GM21723 (cell line): Measurements from ENCODE around the gene FAM222B.
"Not testable (repeated sequence)": the region's sequence is repeated elsewhere in the genome, so short reads cannot be mapped to it uniquely, and the experiment has no call there.

Experiments
- ATAC-seq: cut with Tn5 transposase; IDR thresholded peaks from one replicate; pipeline ENCODE4 v1.9.1; 2021; ENCODE audit warnings: mild to moderate bottlenecking, moderate library complexity; ENCODE audit not compliant: unreplicated experiment

Gene FAM222B

GRCh38 chr17:28734712-28735241 lies 107.8 kb downstream of the FAM222B start:
- ATAC-seq = no peak

DNA sequence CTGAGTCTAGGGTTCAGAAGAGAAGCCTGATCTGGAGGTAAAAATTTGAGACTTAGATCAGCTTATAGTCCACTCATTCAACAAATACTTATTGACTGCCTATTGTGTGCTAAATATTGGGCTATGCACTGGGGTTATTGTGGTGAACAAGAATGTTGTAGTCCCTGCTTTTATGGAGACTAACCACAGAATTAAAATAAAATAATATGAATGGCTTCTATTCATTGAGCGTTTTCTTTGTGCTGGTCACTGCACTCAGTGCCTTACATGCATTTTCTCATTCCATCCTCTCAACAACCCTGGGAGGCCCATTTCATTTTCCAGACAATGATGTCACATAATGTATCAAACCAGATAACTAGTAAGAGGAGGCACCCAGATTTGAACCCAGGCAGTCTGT lies 109.2 kb downstream of the FAM222B start:
- no peak for ATAC-seq

GRCh38 chr17:28729950-28730330 lies 112.7 kb downstream of the FAM222B start:
- ATAC-seq = no peak

DNA sequence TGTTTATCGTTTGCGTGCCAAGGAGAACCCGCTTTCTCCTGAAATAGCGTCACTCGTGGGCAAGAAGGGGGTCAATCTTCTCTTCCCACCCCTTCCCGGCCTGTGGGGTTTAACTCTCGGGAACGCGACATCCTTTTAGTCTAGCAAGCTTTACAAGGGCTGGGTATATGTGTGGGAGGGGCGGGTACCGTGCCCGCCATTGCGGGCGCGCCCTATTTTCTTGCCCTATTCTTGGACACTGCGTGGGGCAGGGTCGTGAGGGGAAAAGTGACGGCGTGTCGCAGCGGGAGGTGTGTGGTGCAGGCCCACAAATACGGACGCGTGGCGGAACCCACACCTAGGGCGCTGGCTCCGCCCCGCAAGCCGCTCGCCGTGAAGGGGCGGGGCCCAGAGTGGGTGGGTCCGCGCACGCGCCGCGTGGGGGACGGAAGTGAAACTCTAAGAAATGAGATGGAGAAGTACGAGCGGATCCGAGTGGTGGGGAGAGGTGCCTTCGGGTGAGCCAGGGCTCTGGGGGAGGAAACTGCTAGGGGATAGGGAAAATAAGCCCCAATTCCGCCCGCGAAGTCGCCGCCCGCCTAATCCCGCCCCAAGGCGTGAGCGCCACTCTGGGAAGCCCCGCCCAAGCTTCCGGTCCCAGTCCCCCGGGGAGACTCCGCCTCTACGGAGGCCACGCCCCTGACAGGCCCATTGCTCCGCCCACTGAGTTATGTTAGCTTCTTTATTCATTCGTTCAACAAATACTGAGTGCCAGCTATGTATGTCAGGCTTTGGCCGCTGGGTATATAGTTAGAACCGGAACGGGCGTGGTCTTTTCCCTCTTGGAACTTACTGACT lies 114.0 kb downstream of the FAM222B start, which contains the start of gene NEK8:
Gene NEK8 (plus strand): TSS at position 425 of the 837 bp plus-strand sequence. CDS start 26 bp downstream, at position 451.
- ATAC-seq = peak; percentile 37

- peak; percentile 29 for ATAC-seq
Observed at GRCh38 chr17:28726627-28727491, 115.7 kb downstream of the FAM222B start.

DNA sequence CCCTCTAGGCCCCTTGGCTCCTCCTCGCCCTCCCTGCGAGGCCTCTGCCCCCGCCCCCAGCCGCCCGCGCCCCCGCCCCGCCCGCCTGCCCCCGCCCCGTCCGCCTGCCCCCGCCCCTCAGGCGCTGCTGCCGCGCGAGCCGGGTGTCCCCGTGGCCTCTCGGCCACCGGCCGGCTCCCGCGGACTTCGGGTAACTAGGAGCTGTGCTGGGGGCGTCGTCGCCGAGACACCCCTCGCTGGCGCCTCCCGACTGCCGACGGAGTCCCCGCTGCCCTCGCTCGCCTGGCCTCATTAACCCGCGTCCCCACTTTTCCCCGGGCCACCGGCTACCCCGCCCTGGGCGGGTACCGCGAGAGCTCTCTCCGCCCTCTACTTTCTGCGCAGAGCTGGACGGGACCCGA lies 116.4 kb downstream of the FAM222B start, which contains the start of gene TLCD1:
Gene TLCD1 (minus strand): TSS at position 8 of the 401 bp plus-strand sequence. CDS start 136 bp downstream, outside the sequence.
- no peak for ATAC-seq

GRCh38 chr17:28725660-28726225 lies 116.8 kb downstream of the FAM222B start:
- ATAC-seq = no peak

- no peak for ATAC-seq
Observed at GRCh38 chr17:28725166-28725659, 117.4 kb downstream of the FAM222B start.

- ATAC-seq = no peak
Observed at GRCh38 chr17:28724500-28725165, 118.0 kb downstream of the FAM222B start.

DNA sequence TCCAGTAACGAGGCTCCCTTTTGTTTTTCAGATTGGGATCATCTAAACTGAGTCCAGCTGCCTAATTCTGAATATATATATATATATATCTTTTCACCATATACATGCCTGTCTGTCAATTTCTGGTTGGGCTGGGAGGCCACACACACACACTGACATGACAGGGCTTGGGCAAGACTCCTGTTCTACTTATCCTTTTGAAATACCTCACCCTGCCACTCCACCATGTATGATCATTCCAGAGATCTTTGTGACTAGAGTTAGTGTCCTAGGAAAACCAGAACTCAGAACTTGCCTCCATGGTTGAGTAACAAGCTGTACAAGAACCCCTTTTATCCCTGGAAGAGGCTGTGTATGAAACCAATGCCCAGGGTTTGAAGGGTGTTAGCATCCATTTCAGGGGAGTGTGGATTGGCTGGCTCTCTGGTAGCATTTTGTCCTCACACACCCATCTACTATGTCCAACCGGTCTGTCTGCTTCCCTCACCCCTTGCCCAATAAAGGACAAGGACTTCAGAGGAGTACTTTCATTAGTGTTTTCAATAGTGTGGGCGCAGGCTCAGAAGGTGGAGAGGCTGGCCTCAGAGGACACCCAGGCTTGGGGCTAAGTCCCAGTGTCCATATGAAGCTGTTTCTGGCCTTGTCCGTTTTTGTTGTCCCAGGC lies 118.6 kb downstream of the FAM222B start:
- not testable (repeated sequence) for ATAC-seq

DNA sequence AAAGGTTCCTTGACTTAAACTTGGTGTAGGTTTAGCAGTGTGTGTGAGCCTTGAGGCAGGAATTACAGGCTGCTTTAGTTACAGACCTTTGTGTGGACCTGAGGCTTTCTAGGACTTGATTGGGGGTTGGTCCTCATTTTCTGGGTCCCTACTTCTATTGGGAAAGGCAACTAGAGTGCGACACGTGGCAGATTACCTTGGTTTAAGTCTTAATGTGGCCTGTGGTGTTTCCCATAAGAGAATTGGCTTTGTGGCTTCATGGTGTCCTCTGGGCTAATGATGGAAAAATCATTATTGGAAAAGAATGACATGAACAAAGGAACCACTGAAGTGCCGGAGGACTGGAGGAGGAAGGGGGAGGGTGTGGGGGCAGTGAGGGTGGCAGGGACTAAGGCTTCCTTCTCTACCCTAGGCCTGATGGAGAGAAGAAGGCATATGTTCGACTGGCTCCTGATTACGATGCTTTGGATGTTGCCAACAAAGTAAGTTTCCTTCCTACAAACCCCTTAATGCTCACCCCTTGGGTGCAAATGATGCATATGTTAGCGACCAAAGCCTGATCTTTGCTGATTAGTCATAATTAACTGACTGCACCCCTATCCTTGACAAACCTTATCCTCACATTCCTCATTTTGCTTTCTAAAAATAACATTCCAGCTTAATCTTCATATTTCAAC lies 119.3 kb downstream of the FAM222B start:
- ATAC-seq = no peak

GRCh38 chr17:28722417-28723158 lies 120.0 kb downstream of the FAM222B start:
- ATAC-seq = no peak

DNA sequence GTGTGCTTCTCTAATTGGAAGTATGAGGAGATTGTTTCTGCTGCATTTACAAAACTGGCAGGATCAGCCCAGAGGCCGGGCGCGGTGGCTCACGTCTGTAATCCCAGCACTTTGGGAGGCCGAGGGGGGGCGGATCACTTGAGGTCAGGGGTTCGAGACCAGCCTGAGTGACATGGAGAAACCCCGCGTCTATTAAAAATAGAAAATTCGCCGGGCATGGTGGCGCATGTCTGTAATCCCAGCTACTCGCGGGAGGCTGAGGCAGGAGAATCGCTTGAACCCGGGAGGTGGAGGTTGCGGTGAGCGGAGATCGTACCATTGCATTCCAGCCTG lies 121.6 kb downstream of the FAM222B start:
- not testable (repeated sequence) for ATAC-seq

DNA sequence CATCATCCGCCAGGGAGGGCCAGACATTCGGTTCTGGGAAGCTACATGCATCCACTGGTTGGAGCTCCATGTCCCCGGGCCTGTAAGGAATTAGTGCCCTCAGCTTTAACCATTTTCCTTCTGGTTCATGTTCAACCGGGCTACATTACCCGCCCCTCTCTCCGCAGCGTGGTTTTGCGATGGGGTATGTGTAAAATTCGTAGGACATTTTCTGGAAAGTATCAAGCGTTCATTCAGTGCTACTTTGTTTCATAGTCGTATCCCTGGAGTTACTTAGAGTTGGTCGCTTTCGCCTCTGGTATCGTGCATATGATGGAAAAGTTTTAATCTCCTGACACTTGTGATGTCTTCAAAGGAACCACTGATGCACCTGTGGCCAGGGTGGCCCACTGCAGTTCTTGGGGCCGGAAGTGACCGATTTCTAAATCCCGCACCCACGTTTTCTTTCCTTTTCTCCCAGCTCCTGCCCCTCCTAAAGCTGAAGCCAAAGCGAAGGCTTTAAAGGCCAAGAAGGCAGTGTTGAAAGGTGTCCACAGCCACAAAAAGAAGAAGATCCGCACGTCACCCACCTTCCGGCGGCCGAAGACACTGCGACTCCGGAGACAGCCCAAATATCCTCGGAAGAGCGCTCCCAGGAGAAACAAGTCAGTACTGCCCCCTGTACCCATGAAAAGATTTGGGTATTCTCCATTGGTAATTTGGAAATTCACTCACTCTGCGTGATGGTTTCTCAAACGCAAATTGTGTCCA lies 122.2 kb downstream of the FAM222B start:
- ATAC-seq = no peak

DNA sequence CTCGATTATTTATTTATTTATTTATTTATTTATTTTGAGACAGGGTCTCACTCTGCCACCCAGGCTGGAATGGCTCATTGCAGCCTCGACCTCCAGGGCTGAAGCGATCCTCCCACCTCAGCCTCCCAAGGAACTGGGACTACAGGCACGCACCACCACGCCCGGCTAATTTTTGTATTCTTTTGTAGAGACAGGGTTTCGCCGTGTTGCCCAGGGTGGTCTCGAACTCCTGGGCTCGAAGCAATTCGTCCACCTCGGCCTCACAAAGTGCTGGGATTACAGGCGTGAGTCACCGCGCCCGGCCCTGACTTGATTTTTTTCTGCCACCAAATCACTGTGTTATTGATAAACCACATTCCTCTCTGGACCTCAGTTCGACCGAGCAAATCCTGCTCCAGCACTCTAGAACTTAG lies 123.6 kb downstream of the FAM222B start:
- ATAC-seq = no peak

GRCh38 chr17:28718333-28719020 lies 124.1 kb downstream of the FAM222B start:
- ATAC-seq = no peak

- no peak for ATAC-seq
Observed at GRCh38 chr17:28717578-28718332, 124.8 kb downstream of the FAM222B start, which contains the start of gene RAB34. Gene RAB34, minus strand, starts transcription at chr17:28717868. Its CDS starts 602 bp downstream, at chr17:28717266.
